ENCODE results near the gene HIC1.
A peak's percentile ranks its signal among the peaks of the same experiment; 100 is the strongest.

The HIC1 gene

DNA sequence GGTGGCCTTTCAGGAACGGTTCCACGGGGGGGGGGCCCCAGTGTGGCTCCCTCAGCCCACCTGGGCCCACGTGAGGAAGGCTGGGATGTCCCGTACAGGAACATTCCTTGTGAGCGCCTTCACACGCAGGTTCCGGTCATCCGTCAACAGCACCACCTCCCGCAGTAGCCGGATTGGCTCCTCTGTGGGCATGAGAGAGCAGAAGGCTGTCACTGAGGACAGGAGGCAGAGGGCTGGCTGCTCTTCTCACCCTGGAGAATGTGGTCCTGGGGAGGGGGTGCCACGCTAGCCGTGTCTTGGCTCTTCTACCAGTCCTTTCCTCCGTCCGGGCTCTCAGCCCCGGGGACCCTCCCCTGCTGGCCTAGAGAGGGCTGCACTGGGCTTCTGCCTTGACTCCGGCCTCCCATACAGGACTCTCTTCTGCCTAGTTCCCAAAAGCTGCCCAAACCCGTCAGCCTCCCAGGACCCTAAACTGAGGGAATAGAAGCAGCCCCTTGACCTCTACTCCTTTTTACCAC lies 6.6 kb downstream of the HIC1 start:
- DNase-seq = no peak

DNA sequence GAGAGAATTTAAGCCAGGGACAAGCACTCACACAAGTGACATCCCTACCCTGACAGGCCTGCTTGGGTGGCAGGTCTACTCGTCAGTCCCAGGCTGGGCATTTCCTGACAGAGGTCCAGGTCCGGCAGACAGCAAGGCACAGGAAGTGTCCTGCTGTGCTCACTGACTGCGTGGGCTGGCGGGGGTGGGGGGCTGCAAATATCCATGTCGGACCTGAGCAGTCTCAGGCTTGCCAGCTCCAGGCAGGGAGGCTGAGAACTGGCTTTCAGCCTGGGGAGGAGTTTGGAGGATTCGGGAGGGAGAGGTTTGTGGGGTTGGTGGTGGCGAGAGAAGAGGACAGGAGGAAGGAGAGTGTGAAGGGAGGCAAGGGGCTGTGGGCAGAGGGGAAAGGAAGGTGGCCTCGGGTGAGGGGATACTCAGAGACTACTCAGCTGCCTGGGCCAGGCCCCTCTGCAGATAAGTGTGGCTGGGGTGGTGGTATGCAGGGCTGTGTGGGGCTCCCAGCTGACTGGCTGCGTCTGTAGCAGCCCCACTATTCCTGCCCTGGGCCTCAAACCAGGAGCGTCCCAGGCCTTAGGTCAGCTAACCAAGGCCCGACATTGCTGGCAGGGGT lies 7.8 kb downstream of the HIC1 start:
- DNase-seq = no peak

DNA sequence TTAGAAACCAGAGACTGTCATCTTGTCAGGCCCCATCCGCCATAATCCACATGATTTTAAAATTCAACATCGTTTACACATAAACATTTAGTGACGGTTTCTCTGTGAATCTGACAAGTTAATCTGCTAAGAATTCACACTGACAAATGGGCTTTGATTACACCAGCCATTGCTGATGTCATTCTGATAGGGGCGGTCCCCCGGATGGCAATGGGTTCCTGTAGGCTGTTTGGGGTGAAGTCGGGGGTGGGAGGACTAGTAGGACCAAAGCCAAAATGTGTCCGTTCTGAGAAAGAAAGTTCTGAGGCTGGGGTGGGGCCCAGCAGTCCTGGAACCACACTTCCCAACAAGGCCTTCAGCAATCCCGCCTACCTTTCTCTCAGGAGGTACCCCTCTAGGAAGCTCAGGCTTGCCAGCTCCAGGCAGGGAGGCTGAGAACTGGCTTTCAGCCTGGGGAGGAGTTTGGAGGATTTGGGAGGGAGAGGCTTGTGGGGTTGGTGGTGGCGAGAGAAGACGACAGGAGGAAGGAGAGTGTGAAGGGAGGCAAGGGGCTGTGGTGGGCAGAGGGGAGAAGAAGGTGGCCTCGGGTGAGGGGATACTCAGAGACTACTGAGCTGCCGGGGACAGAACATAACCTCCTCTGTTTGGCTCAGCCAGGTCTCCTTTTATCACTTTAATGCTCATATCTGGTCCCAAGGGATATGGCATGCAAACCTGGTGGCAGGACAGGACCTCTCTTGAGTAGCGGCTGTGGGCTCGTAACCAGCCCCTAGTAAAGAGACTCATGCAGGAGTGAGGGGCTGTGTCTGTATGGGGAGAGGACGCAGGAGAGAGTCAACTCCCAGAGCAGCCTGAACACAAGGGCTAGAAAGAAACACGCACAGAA lies 8.6 kb downstream of the HIC1 start:
- DNase-seq = no peak

DNA sequence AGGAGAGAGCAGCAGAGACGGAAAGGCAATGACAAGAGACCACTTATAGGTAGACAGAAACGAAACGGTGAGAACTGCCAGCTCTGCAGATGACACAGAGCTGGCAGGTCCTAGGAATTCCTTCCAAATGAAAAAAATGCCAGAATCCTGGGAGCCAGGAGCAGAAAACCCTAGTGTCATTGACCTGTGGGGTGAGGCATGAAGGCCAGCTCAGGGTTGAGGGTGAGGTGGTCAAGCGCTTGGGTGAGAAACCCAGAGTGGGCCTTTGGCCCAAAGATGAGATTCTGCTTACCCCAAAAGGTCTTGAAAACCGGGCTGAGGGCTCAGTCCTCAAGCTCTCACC lies 9.2 kb downstream of the HIC1 start:
- no peak for DNase-seq

DNA sequence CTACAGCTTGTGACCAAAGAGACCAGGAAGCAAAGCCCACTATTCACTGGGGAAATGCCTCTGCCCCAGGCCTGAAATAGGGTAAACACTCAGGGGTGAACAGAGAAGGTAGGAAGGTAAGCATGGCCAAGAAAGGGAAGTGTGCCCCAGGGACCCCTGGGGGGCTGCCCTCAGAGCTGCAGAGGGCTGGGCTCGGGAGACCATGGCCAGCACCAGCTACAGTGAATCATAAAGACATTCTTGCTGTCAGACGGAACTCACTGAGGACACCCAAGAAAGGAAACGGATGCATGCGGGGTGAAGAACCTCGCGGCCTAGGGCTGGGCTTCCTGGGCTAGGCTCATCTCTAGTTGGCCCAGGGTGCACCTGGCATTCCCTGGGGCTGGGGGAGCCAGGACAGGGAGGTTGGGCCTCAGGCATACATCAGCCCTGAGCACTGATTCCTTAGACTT lies 9.6 kb downstream of the HIC1 start:
- no peak for DNase-seq

DNA sequence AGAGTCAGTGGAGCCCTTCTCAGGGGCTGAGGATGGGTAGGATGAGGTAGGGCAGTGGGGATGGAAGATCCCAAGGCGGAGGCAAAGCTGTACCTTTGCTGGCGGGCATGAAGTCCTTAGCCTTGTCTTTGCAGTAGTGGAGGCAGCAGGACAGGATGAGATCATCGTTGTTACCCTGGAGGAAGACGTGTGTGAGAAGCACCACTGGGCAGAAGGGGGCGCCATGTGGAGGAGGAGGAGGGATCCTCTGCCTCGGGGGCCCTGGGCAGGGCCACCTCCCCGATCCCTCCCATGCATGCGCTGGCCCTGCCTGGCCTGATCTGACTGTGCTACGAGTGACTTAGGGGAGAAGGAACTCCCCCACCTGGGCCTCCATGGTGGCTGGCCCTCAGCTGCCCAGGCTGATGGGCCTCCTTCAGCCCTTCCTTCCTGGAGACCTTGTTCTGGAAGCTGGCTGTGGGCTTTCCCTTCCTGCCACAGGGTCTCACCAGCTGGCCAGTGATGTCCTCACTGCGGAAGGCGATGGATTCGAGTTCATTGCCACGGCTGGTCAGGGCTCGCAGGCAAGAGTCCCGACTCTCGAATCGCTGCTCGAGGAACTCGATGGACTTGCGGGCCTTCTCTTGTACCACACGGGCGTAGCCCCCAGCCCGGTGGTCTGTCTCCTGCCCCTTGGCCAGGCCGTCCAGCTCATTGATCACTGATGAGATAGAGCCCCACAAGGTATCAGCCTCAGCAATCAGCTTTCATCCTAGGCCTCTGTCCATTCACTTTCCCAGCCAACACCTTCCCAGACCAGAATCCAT lies 10.3 kb downstream of the HIC1 start:
- DNase-seq = no peak

DNA sequence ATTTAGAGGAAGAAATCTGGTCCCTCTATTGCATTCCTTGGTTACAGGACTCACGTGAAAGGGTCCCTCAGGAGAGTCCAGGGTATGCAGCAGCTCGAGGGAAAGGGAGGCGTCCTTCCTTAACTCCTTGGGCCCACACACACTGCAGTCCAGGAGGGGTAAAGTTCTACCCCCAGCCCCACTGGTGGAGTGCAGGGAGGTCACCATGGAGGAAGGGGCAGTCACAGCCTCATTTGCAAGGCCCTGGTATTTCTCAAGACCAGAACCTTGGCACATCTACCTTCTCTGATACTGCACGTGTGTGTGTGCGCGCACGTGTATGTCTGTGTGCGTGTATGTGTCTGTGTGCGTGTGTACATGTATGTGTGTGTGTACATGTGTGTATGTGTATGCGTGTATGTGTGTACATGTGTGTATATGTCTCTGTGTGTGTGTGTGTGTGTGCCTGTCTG lies 11.1 kb downstream of the HIC1 start:
- DNase-seq = no peak

DNA sequence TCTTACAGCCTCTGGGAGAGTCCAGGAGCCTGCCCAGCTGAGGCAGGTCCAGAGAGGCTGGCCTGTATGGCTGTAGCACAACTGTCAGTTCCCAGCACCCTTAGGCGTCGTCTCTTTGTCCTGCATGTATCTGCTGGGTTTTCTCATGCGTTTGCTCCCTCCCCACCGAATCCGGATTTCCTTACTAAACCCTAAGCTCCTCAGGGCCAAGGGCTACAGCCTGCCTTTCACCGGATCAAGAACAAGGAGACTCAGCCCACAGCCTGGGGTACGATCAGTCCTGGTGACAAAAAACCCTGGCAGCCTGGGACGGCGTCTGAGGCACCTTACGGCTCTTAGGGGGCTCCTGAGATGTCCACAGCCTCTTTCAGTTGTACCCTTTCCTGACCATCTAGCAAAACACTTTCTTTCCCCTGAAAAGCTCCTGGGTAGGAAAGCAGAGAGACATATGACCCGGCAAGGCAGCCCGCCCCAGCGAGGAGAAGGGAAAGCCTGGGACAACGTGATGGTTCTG lies 12.2 kb downstream of the HIC1 start:
- no peak for DNase-seq

DNA sequence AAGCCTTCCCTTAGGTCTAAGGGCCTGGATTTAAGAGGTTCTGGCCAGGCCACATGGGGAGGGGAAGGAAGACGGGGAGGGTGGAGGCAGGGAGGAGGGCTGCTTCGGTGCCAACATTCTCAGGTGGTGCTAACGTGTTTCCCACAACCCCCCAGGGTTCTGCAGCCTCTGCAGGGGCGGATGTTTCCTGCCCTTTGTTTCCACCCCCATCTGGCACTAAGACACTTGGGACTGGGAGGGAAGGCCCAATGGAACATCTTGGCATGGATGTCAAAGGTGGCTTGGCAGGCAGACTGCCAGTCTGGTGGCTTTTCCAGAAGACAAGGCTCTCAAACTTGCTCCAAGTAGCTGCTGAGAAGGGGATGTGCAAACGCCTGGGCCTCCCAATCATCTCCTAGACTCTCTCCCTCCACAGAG lies 12.7 kb downstream of the HIC1 start:
- DNase-seq = no peak

DNA sequence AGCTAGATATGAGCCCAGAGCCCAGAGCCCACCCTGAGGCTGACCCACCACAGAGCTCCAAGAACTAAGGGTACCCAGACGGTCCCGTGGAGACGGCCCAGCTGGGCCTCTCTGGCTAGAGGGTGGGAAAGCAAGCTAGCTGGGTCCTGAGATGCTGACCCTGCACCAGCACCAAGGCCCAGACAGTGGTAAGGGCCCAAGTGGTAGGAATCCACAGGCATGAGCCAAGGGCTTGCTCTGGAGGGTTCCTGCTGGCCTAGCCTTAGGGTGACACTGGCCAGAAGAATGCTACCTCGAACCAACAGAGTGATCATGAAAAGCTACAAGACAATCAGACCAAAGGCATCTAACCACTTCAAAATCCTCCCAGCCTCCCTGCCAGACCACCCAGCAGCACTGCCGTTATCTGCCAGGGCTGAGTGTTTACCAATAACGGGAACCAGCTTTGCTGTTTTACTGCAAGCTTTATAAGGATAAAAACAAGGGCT lies 13.2 kb downstream of the HIC1 start:
- DNase-seq = no peak

DNA sequence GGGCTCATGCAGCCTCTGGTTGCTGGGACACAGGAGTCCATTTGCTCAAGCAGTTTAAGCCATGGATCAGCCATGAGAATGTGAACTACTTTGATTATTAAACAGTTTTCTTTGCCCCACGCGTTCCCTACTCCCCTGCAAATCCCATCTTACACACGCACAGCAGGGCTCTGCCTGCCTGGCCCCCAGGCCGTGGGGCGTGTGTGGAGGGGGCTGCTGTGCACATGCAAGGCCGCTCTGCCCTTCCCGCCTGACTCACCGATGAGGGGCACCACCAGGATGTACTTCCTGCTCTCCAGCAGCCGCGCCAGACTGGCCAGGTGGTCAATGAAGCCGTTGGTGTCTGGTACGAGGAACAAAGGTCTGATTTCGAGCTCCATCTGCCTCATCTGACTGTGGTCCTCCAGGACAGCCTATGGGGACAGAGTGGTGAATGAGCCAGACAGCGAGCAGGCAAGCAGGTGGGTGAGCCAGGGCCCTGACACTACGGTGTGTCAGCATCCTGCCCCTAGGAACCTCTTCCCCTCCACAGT lies 13.7 kb downstream of the HIC1 start:
- peak; percentile 11 for DNase-seq

DNA sequence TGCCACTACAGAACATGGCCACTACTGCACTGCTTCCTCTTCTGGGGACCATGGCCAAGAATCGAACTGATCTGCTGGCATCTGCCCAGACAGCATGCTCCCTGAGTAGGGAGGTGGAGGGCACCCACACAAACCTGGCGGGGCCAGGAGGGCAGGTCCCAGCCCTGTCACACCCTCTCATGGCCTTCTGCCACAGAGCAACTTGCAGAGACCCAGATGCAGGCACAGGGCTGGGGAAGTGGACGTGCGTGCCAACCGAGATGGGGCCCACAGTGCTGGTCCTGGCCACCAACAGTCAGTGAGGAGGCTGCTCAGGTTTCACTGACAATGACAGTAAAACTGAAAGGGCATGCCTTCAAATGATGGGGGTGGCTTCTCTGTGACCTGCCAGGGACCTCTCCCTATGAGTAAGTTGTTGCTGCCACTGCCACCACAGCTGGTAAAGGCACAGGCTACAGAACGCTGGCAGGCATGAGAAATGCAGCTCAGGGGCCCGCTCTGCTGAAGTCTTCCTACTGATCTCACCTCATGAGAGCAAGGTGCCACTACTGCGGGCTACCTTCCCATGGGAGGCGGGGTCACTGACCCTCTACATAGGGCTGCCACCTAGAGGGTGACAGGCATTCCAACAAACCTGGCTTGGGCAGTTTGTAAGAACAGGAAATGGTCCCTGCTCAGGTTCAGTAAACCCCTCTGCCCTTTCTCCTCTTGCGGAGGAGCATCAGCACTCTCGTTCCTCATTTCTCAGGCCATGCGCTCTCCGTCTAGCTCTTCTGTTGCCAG lies 15.5 kb downstream of the HIC1 start:
- no peak for DNase-seq

DNA sequence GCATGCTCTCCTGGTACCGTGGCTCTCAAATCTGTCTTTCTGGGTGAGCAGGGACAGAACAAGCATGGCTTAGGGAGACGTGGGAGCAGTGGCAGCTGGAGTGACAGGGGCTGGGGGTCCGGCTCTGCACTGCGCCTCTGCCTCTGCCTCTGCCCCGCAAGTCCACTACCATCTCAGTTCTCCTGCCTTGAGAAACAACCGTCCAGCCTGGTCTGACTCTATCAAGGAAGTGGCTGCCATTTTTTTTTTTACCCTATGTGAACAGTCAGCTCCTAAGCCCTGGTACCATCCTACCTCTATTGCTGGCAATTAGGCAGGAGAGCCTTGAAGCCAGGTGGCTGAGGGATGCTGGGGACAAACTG lies 16.1 kb downstream of the HIC1 start:
- no peak for DNase-seq

DNA sequence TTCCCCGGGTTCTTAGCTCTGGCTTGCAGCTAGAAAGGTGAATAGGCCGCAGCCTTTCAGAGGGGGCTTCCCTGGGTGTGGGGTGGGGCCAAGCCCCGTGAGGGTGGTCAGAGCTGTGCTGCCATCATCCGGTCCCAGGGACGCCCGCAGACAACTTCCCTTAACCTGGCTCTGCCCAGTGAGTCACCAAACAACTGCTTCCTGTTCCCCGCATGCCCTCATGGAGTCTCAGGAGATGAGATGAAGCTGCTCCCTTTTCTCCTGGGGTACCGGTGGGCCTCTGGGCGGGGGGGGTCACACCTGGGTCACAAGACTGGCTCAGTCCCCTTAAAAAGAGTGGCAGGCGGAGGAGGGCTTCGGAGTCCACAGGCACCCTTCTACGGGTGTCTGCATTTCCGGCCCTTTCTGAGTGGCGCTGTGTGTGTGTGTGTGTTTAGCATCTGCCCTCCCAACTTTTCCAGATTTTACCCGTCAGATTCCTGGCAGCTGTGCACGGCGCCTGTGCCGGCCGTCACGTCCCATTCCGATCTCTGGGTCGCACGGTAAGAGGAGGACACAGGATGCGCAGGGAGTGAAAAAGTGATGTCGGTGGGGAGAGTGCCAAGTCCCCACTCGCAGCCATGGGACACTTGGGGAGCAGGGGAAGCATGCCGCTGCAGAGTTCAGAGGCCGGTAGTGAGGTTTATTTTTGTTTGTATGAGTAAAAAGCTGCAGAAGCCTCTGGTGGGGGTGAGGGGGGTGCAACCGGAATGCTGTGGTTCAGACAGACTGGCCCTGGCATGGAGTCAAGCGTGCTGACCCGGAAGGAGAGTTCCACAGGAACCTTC lies 16.8 kb downstream of the HIC1 start:
- DNase-seq = no peak

DNA sequence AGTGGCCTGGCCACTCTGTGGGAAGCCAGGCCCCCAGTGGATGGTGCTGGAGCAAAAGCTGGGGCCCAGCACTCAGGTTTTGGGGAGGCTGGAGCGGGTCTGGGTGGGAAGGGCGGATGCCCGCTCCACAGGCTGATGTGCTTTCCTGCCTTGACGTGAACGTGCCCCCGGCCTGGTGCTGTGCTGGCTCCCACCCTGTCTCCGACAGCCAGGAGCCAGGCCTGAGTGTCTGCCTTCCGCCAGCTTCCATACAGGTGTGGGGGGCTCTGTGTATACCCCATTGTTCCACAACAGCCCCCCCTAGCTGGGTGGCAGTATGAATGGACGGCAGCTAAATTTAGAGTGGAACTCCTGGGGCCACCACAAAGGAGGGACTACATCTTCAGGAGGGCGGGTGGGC lies 20.0 kb downstream of the HIC1 start:
- no peak for DNase-seq

DNA sequence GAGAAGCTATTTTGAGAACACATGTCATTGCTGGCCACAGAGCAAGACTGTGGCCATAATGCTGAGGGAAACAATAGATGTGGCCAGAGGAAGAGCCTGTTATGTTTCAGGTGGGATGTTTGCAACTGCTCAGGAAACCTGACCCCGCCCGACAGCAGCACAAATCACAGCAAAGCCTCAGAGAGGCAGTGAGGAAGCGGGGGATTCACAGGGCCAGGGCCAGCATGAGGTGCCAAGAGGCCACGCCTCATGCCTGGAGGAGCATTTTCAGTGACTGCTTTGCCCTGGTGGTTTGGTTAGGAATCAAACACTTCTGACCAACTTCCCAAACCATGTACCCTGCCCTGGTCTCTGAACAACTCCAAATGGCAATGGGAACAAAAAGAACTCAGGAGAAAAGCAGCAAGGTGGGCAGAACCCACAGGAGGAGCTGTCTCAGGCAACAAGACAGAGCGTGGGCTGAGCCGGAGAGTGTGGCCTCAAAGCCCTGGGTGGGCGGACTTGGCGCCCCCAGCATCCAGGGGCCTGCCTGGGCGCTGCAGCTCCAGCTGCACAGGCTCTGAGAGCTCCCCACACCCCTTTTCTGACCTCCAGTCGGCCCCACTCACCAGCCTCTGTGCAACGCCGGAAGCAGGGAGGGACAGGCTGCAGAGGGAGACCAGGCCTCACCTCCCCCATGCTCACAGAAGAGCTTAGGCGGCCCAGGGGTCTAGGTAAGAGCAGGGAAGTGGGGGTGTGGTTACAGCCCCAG lies 20.6 kb downstream of the HIC1 start:
- DNase-seq = no peak

DNA sequence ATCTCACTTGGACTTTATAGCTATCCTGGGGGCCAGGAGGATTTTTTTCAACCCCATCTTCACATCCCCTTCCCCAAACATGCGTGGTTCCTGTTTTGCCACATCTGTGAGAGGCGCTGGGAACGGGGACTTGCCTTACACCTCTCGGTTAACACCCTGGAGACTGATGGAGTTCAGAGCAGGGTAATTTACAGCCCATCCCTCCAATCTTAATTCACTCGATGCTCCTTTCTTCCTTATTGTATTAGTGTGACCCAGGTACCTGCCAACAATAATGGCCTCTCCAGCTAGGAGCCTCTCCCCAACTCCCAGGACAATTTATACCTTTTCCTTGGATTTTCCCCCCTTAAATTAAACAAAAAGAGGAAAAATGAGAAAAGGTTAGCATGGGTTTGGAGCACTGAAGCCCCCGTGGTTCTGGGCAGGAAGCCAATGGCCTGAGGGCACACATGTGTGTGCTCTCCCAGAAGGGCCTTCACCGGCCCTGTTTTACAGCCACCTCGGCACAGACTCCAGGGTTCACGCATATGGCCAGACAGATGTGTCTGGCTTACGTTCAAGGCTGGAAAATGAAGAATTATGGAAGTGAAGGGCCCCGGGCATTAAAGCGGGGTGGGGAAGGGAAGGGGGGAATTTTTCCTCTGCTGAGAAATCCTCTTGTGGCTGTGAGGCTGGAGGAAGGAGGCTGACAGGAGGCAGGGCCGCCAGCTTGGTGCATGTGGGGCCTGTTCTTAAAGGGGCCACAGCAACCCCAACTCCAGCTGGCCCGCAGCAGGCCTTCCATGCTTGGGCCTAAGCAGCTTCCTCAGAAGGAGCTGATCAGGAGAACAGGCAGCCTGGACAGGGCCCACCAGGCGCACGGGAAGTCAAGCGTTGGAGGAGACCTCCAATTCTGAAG lies 21.4 kb downstream of the HIC1 start:
- DNase-seq = no peak

DNA sequence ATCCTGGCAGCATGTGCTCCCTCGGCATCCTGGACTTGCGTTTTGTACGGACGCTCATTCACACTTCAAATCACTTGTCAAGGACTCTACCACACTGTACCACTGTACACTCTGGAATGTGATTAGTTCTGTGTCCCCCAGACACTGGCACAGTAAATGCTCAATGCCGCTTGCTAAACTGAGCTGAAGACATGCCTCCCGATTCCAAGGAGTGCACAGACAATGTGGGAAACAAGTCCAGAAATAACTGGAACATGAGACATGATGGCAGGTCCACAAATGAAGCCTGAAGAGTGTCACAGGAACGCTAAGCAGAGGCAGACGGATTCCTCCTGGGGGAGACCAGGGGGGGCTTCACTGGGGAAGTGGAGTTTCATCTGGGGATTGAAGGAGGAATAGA lies 22.1 kb downstream of the HIC1 start:
- no peak for DNase-seq

DNA sequence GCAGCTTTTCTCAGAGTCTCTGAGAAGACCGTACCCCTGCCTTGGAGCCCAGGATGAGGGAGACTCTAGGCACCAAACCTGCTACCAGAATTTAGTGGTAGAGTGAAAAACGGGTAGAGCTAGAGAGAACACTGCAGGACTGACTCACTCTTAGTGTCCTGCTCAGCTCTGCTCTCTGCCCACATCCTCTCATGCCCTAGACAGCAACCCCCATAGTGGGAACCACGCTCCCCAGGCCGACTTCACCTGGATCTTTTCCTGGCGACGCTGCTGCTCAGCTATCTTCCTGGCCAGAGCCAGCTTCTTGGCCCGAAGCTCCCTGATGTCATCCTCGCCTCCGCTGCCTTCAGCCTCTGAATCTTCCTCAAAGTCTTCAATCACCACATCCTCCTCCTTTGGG lies 26.7 kb downstream of the HIC1 start:
- DNase-seq = no peak
